Fibroblast of skin of left quadriceps (primary cell): ENCODE measurements around the gene KIAA0753.
"Not testable (repeated sequence)": the region's sequence is repeated elsewhere in the genome, so short reads cannot be mapped to it uniquely, and the experiment has no call there.

Experiments
- DNase-seq, 2 experiments: peaks; one replicate each; pipeline ENCODE4 v3.0.0-alpha.2; 2013; ENCODE audit warnings: low read depth in 2 of 2

The KIAA0753 gene

GRCh38 chr17:6668727-6669425 is 28.4 kb upstream of the KIAA0753 start:
- no peak for DNase-seq

GRCh38 chr17:6668219-6668618 is 27.7 kb upstream of the KIAA0753 start:
- DNase-seq, result no peak

- no peak for DNase-seq
These were observed 27.0 kb upstream of the KIAA0753 start for GRCh38 chr17:6667516-6667915.

GRCh38 chr17:6666557-6666956 is 26.0 kb upstream of the KIAA0753 start:
- no peak for DNase-seq

GRCh38 chr17:6666077-6666521 is 25.6 kb upstream of the KIAA0753 start:
- peak; percentile 52 to 63 for DNase-seq

GRCh38 chr17:6663200-6663599 is 22.7 kb upstream of the KIAA0753 start:
- not testable (repeated sequence) for DNase-seq

- no peak for DNase-seq
These were observed 20.9 kb upstream of the KIAA0753 start for GRCh38 chr17:6661464-6661848.

GRCh38 chr17:6660805-6661463 is 20.4 kb upstream of the KIAA0753 start:
- DNase-seq, result no peak

GRCh38 chr17:6660101-6660500 is 19.6 kb upstream of the KIAA0753 start:
- no peak for DNase-seq

GRCh38 chr17:6658411-6658810 is 17.9 kb upstream of the KIAA0753 start:
- not testable (repeated sequence) for DNase-seq

GRCh38 chr17:6657633-6658287 is 17.2 kb upstream of the KIAA0753 start:
- no peak for DNase-seq

GRCh38 chr17:6656797-6657632 is 16.5 kb upstream of the KIAA0753 start:
- DNase-seq, result not testable (repeated sequence)

GRCh38 chr17:6655732-6656361 is 15.3 kb upstream of the KIAA0753 start:
- DNase-seq, result not testable (repeated sequence)

GRCh38 chr17:6654841-6655731 is 14.6 kb upstream of the KIAA0753 start:
- DNase-seq, result no peak

GRCh38 chr17:6651919-6652452 is 11.5 kb upstream of the KIAA0753 start:
- DNase-seq, result no peak

- peak; percentile 73 for DNase-seq
These were observed 10.9 kb upstream of the KIAA0753 start, which contains the start of the genes C17orf100 and MED31 for GRCh38 chr17:6651354-6651918. TSS of gene C17orf100 (plus strand) at chr17:6651762. CDS start at chr17:6651914, 152 bp downstream. TSS of gene MED31 (minus strand) at chr17:6651605. CDS start at chr17:6651528, 77 bp downstream.

GRCh38 chr17:6648181-6648580 is 7.7 kb upstream of the KIAA0753 start:
- DNase-seq, result no peak

- DNase-seq, result peak; percentile 52 to 54
These were observed 3.1 kb upstream of the KIAA0753 start for GRCh38 chr17:6643451-6644125.

- DNase-seq, result no peak
These were observed 2.1 kb upstream of the KIAA0753 start for GRCh38 chr17:6642592-6642991.
